Measurements from ENCODE around the gene DLGAP1. TPM values are rescaled to one million over a fixed set of nuclear protein-coding genes. Genes with fewer than 3 reads are reported as not detected.

The DLGAP1 gene
- total RNA-seq, 1 donor from 2014 or later, result 11.5 TPM

GRCh38 chr18:3803350-3803749 is 651.8 kb downstream of the DLGAP1 start:
- no peak overlapping the region for H3K27ac Mint-ChIP-seq (ENCODE audit: unreplicated experiment)
- H3K36me3 Mint-ChIP-seq (ENCODE audit: low read depth), result peaks cover 3% of the 10 kb centered on the region
- DNase-seq (ENCODE audit: low read depth, low spot score), result no peak
- H3K4me3 Mint-ChIP-seq, result no peak overlapping the region
- no peaks in the 10 kb centered on the region for H3K27me3 Mint-ChIP-seq (ENCODE audit: low read depth)
- H3K9me3 Mint-ChIP-seq, result no peaks in the 10 kb centered on the region
- H3K4me1 Mint-ChIP-seq, result peaks cover 3% of the 10 kb centered on the region
- no peak for TF ChIP-seq CTCF (conservative IDR thresholded peaks at IDR 0.05)

- Mint-ChIP-seq H3K27ac (ENCODE audit: unreplicated experiment) (no peak overlapping the region), H3K36me3 (ENCODE audit: low read depth) (peaks cover 3% of the 10 kb centered on the region), H3K4me3 (no peak overlapping the region), H3K9me3 (no peaks in the 10 kb centered on the region), H3K27me3 (ENCODE audit: low read depth) (no peaks in the 10 kb centered on the region), H3K4me1 (peaks cover 8% of the 10 kb centered on the region)
- no peak for TF ChIP-seq CTCF (conservative IDR thresholded peaks at IDR 0.05)
- DNase-seq (ENCODE audit: low read depth, low spot score), result no peak
Observed at GRCh38 chr18:3799515-3799914, 655.6 kb downstream of the DLGAP1 start.

DNA sequence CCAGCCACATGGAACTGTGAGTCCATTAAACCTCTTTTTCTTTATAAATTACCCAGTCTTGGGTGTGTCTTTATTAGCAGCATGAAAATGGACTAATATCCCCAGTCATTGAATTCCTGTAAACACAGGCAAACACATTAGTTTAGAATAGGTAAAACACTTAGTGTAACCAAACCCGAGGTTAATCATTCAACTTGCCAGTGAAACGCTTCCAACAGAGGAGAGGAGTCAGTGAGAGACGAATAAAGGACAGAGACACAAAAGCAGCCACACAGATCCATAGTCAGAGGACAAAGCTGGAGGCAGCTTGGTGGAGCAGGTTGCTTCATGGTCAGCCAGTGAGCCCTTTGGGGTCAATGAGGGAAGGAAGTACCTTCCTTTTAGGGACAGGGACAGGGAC is 657.1 kb downstream of the DLGAP1 start:
- TF ChIP-seq CTCF (conservative IDR thresholded peaks at IDR 0.05), result no peak
- Mint-ChIP-seq H3K4me1 (peaks cover 14% of the 10 kb centered on the region), H3K27me3 (ENCODE audit: low read depth) (no peaks in the 10 kb centered on the region), H3K9me3 (no peaks in the 10 kb centered on the region), H3K4me3 (no peak overlapping the region), H3K27ac (ENCODE audit: unreplicated experiment) (no peak overlapping the region), H3K36me3 (ENCODE audit: low read depth) (peaks cover 3% of the 10 kb centered on the region)
- DNase-seq (ENCODE audit: low read depth, low spot score), result no peak

- no peaks in the 10 kb centered on the region for H3K27me3 Mint-ChIP-seq (ENCODE audit: low read depth)
- no peak for DNase-seq (ENCODE audit: low read depth, low spot score)
- no peak overlapping the region for H3K4me3 Mint-ChIP-seq
- peaks cover 3% of the 10 kb centered on the region for H3K36me3 Mint-ChIP-seq (ENCODE audit: low read depth)
- TF ChIP-seq CTCF (conservative IDR thresholded peaks at IDR 0.05), result no peak
- H3K27ac Mint-ChIP-seq (ENCODE audit: unreplicated experiment), result no peak overlapping the region
- H3K4me1 Mint-ChIP-seq, result peaks cover 14% of the 10 kb centered on the region
- H3K9me3 Mint-ChIP-seq, result no peaks in the 10 kb centered on the region
Observed at GRCh38 chr18:3796434-3796833, 658.7 kb downstream of the DLGAP1 start.

DNA sequence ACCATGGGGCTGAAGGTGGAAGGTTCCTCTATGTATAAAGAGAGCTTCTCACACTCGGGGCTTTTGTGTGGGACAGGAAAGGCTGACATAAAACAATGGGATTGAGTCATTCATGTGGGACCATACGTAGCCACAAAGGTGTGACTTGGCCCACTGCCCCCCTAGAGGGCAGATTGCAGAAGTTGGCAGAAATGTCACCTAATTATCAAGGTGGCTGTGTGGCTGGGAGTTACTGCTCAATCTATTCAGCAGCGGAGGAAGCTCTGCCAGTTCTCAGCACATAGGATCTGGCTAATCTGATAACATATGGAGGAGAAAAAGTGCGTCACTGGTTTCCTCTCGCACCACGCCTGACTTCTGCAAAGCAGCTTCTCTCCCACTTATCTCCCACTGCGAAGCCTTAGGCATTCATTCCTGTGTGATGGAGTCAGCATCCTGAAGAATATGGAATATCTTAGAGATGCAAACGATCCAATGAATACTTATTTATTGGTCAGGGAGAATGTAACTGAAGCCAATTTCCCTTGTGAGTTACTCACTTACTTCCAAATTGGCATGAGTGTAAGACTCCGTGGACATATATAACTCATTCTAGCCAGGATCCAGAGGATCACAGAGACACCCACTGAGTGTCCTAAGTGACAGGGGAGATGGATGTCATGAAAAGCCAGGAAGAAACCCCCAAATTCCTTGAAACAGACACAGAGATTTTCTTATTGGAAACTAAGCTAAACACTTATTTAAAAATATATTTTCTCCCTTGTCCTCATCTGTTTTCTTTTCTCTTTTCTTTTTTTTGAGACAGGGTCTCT is 660.4 kb downstream of the DLGAP1 start:
- Mint-ChIP-seq H3K27me3 (ENCODE audit: low read depth) (no peaks in the 10 kb centered on the region), H3K9me3 (no peaks in the 10 kb centered on the region), H3K4me3 (no peak overlapping the region), H3K27ac (ENCODE audit: unreplicated experiment) (no peak overlapping the region), H3K4me1 (peaks cover 14% of the 10 kb centered on the region), H3K36me3 (ENCODE audit: low read depth) (no peaks in the 10 kb centered on the region)
- TF ChIP-seq CTCF (conservative IDR thresholded peaks at IDR 0.05), result no peak
- no peak for DNase-seq (ENCODE audit: low read depth, low spot score)
